ENCODE measurements around the gene HOMER3. TPM values are rescaled to one million over a fixed set of nuclear protein-coding genes. Genes with fewer than 3 reads are reported as not detected.

The HOMER3 gene
- polyA plus RNA-seq, 3 donors = 45.1 to 88.1 (median 49.4) TPM

- Histone ChIP-seq H2AFZ (ENCODE audit: insufficient read depth, low read depth, low read length, poor library complexity, severe bottlenecking) (no peak overlapping the region), H4K20me1 (ENCODE audit: insufficient read depth, low read length) (no peaks in the 10 kb centered on the region), H3K4me2 (replicated peaks; ENCODE audit: extremely low read depth, low read length, poor library complexity, severe bottlenecking) (no peak overlapping the region), H3K4me1 (ENCODE audit: control insufficient read depth in 1 of 2, insufficient read depth in 2 of 2, low read length in 2 of 2) (peaks cover 5 to 6% of the 10 kb centered on the region in 2 donors), H3K27me3 (ENCODE audit: control insufficient read depth in 2 of 2, insufficient read depth in 2 of 2, low read length in 2 of 2) (no peaks in the 10 kb centered on the region), H3K79me2 (ENCODE audit: insufficient read depth, low read length) (peaks cover 2% of the 10 kb centered on the region), H3K9ac (ENCODE audit: insufficient read depth, low read length, poor library complexity, severe bottlenecking) (no peak overlapping the region), H3K4me3 (replicated peaks in 1 of 3; ENCODE audit: low read depth in 2 of 3, low read length in 3 of 3) (no peak overlapping the region), H3K36me3 (replicated peaks in 1 of 2; ENCODE audit: control insufficient read depth in 1 of 2, insufficient read depth in 2 of 2, low read length in 2 of 2) (peaks cover 0 to 8% of the 10 kb centered on the region in 2 donors), H3K27ac (ENCODE audit: low read depth in 1 of 2, low read length in 2 of 2) (no peak overlapping the region), H3K9me3 (replicated peaks in 1 of 2; ENCODE audit: control insufficient read depth in 1 of 2, insufficient read depth in 1 of 2, low read length in 2 of 2) (no peaks in the 10 kb centered on the region)
- intact Hi-C loops (cut with micrococcal nuclease) = no loop called here
- DNase-seq = no peak
- WGBS (ENCODE audit: insufficient coverage) = 95% methylated on average over 10 of the region's 14 CpGs
- Mint-ChIP-seq H3K4me1 (peaks cover 18% of the 10 kb centered on the region), H3K36me3 (peaks cover 13 to 15% of the 10 kb centered on the region in 2 donors), H3K27me3 (ENCODE audit: low read depth in 3 of 3) (peaks cover 0 to 6% (median 5%) of the 10 kb centered on the region in 3 donors), H3K4me3 (no peak overlapping the region), H3K9me3 (peaks cover 0 to 9% (median 2%) of the 10 kb centered on the region in 7 donors), H3K27ac (no peak overlapping the region)
- no peak for TF ChIP-seq CTCF (IDR thresholded peaks at IDR 0.05)
These were observed 5.9 kb upstream of the HOMER3 start for GRCh38 chr19:18946918-18947317.

DNA sequence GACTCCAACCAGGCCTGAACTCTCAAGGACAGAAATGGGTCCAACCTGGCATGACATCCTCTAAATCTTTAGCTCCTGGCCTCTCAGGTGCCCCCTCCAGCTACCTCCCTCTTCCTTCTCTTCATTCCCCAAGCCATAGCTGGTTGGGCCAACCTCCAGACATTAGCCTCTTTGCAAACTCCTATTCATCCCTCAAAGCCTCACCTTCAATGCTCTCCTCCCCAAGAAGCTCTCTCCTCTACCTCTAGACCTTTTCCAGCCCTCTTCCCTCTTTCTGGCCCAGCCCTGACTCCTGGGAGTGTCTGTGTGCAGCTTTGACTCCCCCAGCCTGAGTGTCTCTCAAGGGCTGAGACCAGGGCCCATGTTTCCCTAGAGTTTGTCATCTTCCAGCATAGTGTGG, 5.3 kb upstream of the HOMER3 start:
- peaks cover 8% of the 10 kb centered on the region for H3K79me2 ChIP-seq (ENCODE audit: insufficient read depth, low read length)
- H3K27ac Mint-ChIP-seq = no peak overlapping the region
- H3K36me3 Mint-ChIP-seq = peaks cover 13 to 15% of the 10 kb centered on the region in 2 donors
- H3K4me3 ChIP-seq (replicated peaks in 1 of 3; ENCODE audit: low read depth in 2 of 3, low read length in 3 of 3) = no peak overlapping the region
- no peaks in the 10 kb centered on the region for H3K27me3 ChIP-seq (ENCODE audit: control insufficient read depth in 2 of 2, insufficient read depth in 2 of 2, low read length in 2 of 2)
- no peak overlapping the region for H2AFZ ChIP-seq (ENCODE audit: insufficient read depth, low read depth, low read length, poor library complexity, severe bottlenecking)
- H3K4me1 ChIP-seq (ENCODE audit: control insufficient read depth in 1 of 2, insufficient read depth in 2 of 2, low read length in 2 of 2) = peaks cover 11 to 12% of the 10 kb centered on the region in 2 donors
- no peak for DNase-seq
- no peak overlapping the region for H3K4me2 ChIP-seq (replicated peaks; ENCODE audit: extremely low read depth, low read length, poor library complexity, severe bottlenecking)
- H3K27me3 Mint-ChIP-seq (ENCODE audit: low read depth in 3 of 3) = peaks cover 0 to 4% (median 0%) of the 10 kb centered on the region in 3 donors
- no peak overlapping the region for H3K27ac ChIP-seq (ENCODE audit: low read depth in 1 of 2, low read length in 2 of 2)
- no peaks in the 10 kb centered on the region for H3K9me3 ChIP-seq (replicated peaks in 1 of 2; ENCODE audit: control insufficient read depth in 1 of 2, insufficient read depth in 1 of 2, low read length in 2 of 2)
- H3K9ac ChIP-seq (ENCODE audit: insufficient read depth, low read length, poor library complexity, severe bottlenecking) = no peak overlapping the region
- peaks cover 0 to 9% (median 2%) of the 10 kb centered on the region in 7 donors for H3K9me3 Mint-ChIP-seq
- intact Hi-C loops (cut with micrococcal nuclease) = no loop called here
- H3K4me3 Mint-ChIP-seq = no peak overlapping the region
- no peak for TF ChIP-seq CTCF (IDR thresholded peaks at IDR 0.05)
- H3K36me3 ChIP-seq (replicated peaks in 1 of 2; ENCODE audit: control insufficient read depth in 1 of 2, insufficient read depth in 2 of 2, low read length in 2 of 2) = peaks cover 0 to 8% of the 10 kb centered on the region in 2 donors
- no peaks in the 10 kb centered on the region for H4K20me1 ChIP-seq (ENCODE audit: insufficient read depth, low read length)
- peaks cover 24% of the 10 kb centered on the region for H3K4me1 Mint-ChIP-seq
